Trophoblast cell (in vitro differentiated cells and primary cell): ENCODE measurements around the gene MTR.

Experiments used
- DNase-seq, 2 donors: peaks; one replicate each; pipeline ENCODE4 v3.0.0-alpha.2; 2016
- H2AFZ ChIP-seq: 2 replicates; pipeline ENCODE4 v1.6.1; 2013; ENCODE audit warnings: low read length, moderate library complexity, mild to moderate bottlenecking; ENCODE audit not compliant: insufficient read depth, poor library complexity
- H2AK5ac ChIP-seq: 2 replicates; pipeline ENCODE4 v1.6.1; 2013; ENCODE audit warnings: mild to moderate bottlenecking, low read length
- H2BK120ac ChIP-seq: 2 replicates; pipeline ENCODE4 v1.6.1; 2013; ENCODE audit warnings: low read length, mild to moderate bottlenecking, moderate library complexity; ENCODE audit not compliant: insufficient read depth, poor library complexity
- H2BK12ac ChIP-seq: 2 replicates; pipeline ENCODE4 v1.6.1; 2013; ENCODE audit warnings: mild to moderate bottlenecking, low read length, moderate library complexity
- H2BK5ac ChIP-seq: 2 replicates; pipeline ENCODE4 v1.6.1; 2013; ENCODE audit warnings: low read length, low read depth, moderate library complexity, mild to moderate bottlenecking; ENCODE audit not compliant: poor library complexity
- H3K14ac ChIP-seq: 2 replicates; pipeline ENCODE4 v1.6.1; 2013; ENCODE audit warnings: mild to moderate bottlenecking, low read length
- H3K18ac ChIP-seq: 2 replicates; pipeline ENCODE4 v1.6.1; 2013; ENCODE audit warnings: mild to moderate bottlenecking, low read length
- H3K23ac ChIP-seq: 2 replicates; pipeline ENCODE4 v1.6.1; 2013; ENCODE audit warnings: low read length
- H3K27ac ChIP-seq: 2 replicates; pipeline ENCODE4 v1.5.1; 2013; ENCODE audit warnings: low read depth, mild to moderate bottlenecking, inconsistent platforms, low read length, moderate library complexity
- H3K27me3 ChIP-seq: 2 replicates; pipeline ENCODE4 v1.6.1; 2013; ENCODE audit warnings: inconsistent platforms, mild to moderate bottlenecking, low read length, moderate library complexity; ENCODE audit not compliant: insufficient read depth
- H3K36me3 ChIP-seq, 2 experiments: 1 replicate in 1 of 2; 2 replicates in 1 of 2; pipeline ENCODE4 v1.6.1; 2013; ENCODE audit warnings: low read length in 2 of 2, mild to moderate bottlenecking in 2 of 2, moderate library complexity in 1 of 2; ENCODE audit not compliant: insufficient read depth in 2 of 2, control insufficient read depth in 1 of 2
- H3K4ac ChIP-seq: 2 replicates; pipeline ENCODE4 v1.6.1; 2013; ENCODE audit warnings: low read depth, mild to moderate bottlenecking, low read length, moderate library complexity
- H3K4me1 ChIP-seq, 2 experiments: 1 replicate in 1 of 2; 2 replicates in 1 of 2; pipeline ENCODE4 v1.6.1; 2013; ENCODE audit warnings: low read length in 2 of 2, mild to moderate bottlenecking in 2 of 2, moderate library complexity in 1 of 2; ENCODE audit not compliant: insufficient read depth in 2 of 2, control insufficient read depth in 1 of 2
- H3K4me2 ChIP-seq: 2 replicates; pipeline ENCODE4 v1.6.1; 2013; ENCODE audit warnings: inconsistent platforms, mild to moderate bottlenecking, low read length, moderate library complexity
- H3K4me3 ChIP-seq: 2 replicates; pipeline ENCODE4 v1.5.1; 2013; ENCODE audit warnings: mild to moderate bottlenecking, low read depth, low read length, inconsistent platforms
- H3K79me1 ChIP-seq: one replicate; pipeline ENCODE4 v1.6.1; 2013; ENCODE audit warnings: low read length
- H3K79me2 ChIP-seq: 2 replicates; pipeline ENCODE4 v1.6.1; 2013; ENCODE audit warnings: low read length, mild to moderate bottlenecking; ENCODE audit not compliant: control insufficient read depth, insufficient read depth, poor library complexity
- H3K9ac ChIP-seq: 2 replicates; pipeline ENCODE4 v1.6.1; 2013; ENCODE audit warnings: mild to moderate bottlenecking, low read length
- H3K9me3 ChIP-seq: 2 replicates; pipeline ENCODE4 v1.6.1; 2013; ENCODE audit warnings: low read depth, mild to moderate bottlenecking, control low read depth, inconsistent platforms, low read length; ENCODE audit not compliant: insufficient read depth
- H4K12ac ChIP-seq: 2 replicates; pipeline ENCODE4 v1.6.1; 2013; ENCODE audit warnings: low read depth, mild to moderate bottlenecking, low read length, moderate library complexity
- H4K8ac ChIP-seq: 2 replicates; pipeline ENCODE4 v1.6.1; 2013; ENCODE audit warnings: low read depth, mild to moderate bottlenecking, low read length, moderate library complexity
- H4K91ac ChIP-seq: one replicate; pipeline ENCODE4 v1.6.1; 2013; ENCODE audit warnings: low read depth, mild to moderate bottlenecking, low read length, moderate library complexity
- WGBS: extraction: QIAGEN DNeasy Blood & Tissue Kit; methylation state at CpG from one replicate; pipeline ENCODE4 v1.1.7; 2013; ENCODE audit warnings: missing lambda C conversion rate; ENCODE audit not compliant: insufficient read length, insufficient coverage; ENCODE audit errors: extremely low coverage; 5-methylcytosine and 5-hydroxymethylcytosine counted together

MTR gene

DNA sequence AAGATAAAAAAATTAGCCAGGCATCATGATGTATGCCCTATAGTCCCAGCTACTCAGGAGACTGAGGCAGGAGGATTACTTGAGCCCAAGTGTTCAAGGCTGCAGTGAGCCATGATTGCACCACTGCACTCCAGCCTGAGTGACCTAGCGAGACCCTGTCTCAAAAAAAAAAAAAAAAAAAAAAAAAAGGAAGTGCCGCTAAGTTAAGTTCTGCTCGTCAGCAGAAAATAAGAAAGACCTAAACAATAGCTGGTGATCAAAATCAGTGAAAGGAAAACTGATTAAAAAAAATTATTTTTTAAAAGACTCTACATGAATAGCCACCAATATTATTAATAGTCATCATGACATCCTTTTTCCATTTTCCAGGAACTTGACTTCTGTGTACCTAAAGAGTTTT lies 44.2 kb upstream of the MTR start:
- no peak overlapping the region for H3K23ac ChIP-seq
- no peak overlapping the region for H3K4ac ChIP-seq
- no peak overlapping the region for H3K9ac ChIP-seq
- no peak overlapping the region for H4K12ac ChIP-seq
- no peak overlapping the region for H2AK5ac ChIP-seq
- no peak overlapping the region for H2BK12ac ChIP-seq
- peaks cover 14% of the 10 kb centered on the region for H3K79me1 ChIP-seq
- H2BK5ac ChIP-seq, result no peak overlapping the region
- H3K4me3 ChIP-seq, result no peak overlapping the region
- H4K8ac ChIP-seq, result no peak overlapping the region
- H4K91ac ChIP-seq, result peak overlapping the region; percentile 31
- no peak overlapping the region for H2AFZ ChIP-seq
- H3K4me2 ChIP-seq, result no peak overlapping the region
- H3K36me3 ChIP-seq, result no peaks in the 10 kb centered on the region
- H2BK120ac ChIP-seq, result no peak overlapping the region
- H3K27ac ChIP-seq, result no peak overlapping the region
- H3K9me3 ChIP-seq, result no peaks in the 10 kb centered on the region
- H3K4me1 ChIP-seq, result peaks cover 16 to 21% of the 10 kb centered on the region in 2 experiments
- no peak overlapping the region for H3K14ac ChIP-seq
- WGBS, result no CpG with 5 or more reads among the region's 3 CpGs
- H3K18ac ChIP-seq, result no peak overlapping the region
- DNase-seq, result no peak
- H3K79me2 ChIP-seq, result peaks cover 2% of the 10 kb centered on the region
- no peaks in the 10 kb centered on the region for H3K27me3 ChIP-seq

DNA sequence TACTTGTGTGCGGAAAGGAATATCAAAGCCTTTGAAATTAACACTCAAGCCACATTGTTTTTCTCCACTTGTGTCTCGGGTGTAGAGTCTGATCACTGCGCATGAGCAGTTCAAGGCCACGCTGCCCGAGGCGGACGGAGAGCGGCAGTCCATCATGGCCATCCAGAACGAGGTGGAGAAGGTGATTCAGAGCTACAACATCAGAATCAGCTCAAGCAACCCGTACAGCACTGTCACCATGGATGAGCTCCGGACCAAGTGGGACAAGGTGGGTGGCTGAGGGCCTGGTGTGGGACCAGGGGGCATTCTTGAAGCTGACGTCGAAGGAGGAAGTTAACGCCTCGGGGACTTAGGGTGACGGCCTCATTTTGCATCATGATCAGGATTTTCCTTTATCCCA lies 43.7 kb upstream of the MTR start:
- H2AK5ac ChIP-seq, result no peak overlapping the region
- no peak for DNase-seq
- H3K23ac ChIP-seq, result no peak overlapping the region
- no peaks in the 10 kb centered on the region for H3K9me3 ChIP-seq
- H3K4ac ChIP-seq, result no peak overlapping the region
- peak overlapping the region; percentile 1 for H2BK120ac ChIP-seq
- H3K14ac ChIP-seq, result peak overlapping the region; percentile 16
- peak overlapping the region; percentile 11 for H4K91ac ChIP-seq
- H3K18ac ChIP-seq, result peak overlapping the region; percentile 16
- no peaks in the 10 kb centered on the region for H3K27me3 ChIP-seq
- WGBS, result no CpG with 5 or more reads among the region's 16 CpGs
- no peak overlapping the region for H4K8ac ChIP-seq
- H2AFZ ChIP-seq, result no peak overlapping the region
- H3K4me2 ChIP-seq, result no peak overlapping the region
- no peak overlapping the region for H3K4me3 ChIP-seq
- H4K12ac ChIP-seq, result no peak overlapping the region
- peaks cover 16 to 21% of the 10 kb centered on the region in 2 experiments for H3K4me1 ChIP-seq
- H3K27ac ChIP-seq, result no peak overlapping the region
- H3K79me2 ChIP-seq, result peaks cover 2% of the 10 kb centered on the region
- H3K79me1 ChIP-seq, result peaks cover 14% of the 10 kb centered on the region
- H3K36me3 ChIP-seq, result no peaks in the 10 kb centered on the region
- H3K9ac ChIP-seq, result no peak overlapping the region
- H2BK5ac ChIP-seq, result no peak overlapping the region
- peak overlapping the region; percentile 24 for H2BK12ac ChIP-seq

DNA sequence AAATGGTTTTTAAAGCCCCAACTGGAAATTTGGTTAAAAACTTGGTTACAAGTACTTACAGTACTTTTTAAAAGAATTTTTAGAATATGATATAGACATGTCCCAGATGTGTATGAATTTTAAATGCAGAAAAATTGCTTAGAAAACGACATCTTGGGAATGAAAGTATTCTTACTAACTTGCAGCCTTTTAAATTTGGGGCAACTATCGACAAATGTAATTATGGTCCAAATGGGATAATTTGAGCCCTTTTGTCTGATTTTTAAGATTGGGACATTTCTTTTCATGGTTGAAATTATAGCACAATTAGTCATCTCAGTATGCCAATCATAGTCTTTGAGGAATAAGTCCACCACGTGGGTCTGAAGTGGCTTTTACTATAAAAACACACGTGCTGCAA lies 43.2 kb upstream of the MTR start:
- no CpG with 5 or more reads among the region's 4 CpGs for WGBS
- Histone ChIP-seq H2BK5ac (no peak overlapping the region), H3K4me2 (no peak overlapping the region), H4K12ac (no peak overlapping the region), H2BK12ac (no peak overlapping the region), H3K23ac (no peak overlapping the region), H3K36me3 (no peaks in the 10 kb centered on the region), H2AFZ (no peak overlapping the region), H3K18ac (no peak overlapping the region), H3K27ac (no peak overlapping the region), H3K9ac (no peak overlapping the region), H3K27me3 (no peaks in the 10 kb centered on the region), H2AK5ac (no peak overlapping the region), H3K4me1 (peaks cover 16 to 21% of the 10 kb centered on the region in 2 experiments), H3K79me1 (peaks cover 14% of the 10 kb centered on the region), H3K4ac (no peak overlapping the region), H3K14ac (no peak overlapping the region), H3K9me3 (no peaks in the 10 kb centered on the region), H4K91ac (no peak overlapping the region), H4K8ac (no peak overlapping the region), H3K79me2 (peaks cover 2% of the 10 kb centered on the region), H3K4me3 (no peak overlapping the region), H2BK120ac (no peak overlapping the region)
- DNase-seq, result no peak

DNA sequence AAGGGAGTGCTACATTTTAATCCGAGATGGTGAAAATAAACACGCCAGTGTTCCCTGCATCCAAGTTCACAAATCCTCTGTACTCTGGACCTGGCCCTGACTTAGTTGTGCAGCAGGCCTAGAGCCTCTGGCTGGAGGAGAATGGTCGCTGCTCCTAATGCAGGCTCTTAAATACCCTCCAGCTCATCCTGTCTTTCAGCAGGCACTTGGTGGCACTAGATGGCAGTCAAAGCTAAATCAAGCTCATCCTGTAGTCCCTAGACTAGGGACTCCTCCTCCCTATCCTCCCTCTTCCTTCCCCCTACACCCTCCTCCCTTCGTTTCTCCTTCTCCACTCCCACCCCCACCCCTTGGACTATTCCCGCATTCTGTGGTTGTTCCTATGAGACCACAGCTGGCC lies 41.6 kb upstream of the MTR start:
- Histone ChIP-seq H3K18ac (peak overlapping the region; percentile 89), H2BK5ac (peak overlapping the region; percentile 89), H4K12ac (peak overlapping the region; percentile 6), H3K36me3 (no peaks in the 10 kb centered on the region), H3K14ac (peak overlapping the region; percentile 71), H4K91ac (peak overlapping the region; percentile 78), H2BK120ac (peak overlapping the region; percentile 81), H2AK5ac (peak overlapping the region; percentile 70), H3K79me1 (peaks cover 14% of the 10 kb centered on the region), H3K4me1 (peaks cover 16 to 21% of the 10 kb centered on the region in 2 experiments), H3K4me2 (peak overlapping the region; percentile 34), H2AFZ (peak overlapping the region; percentile 77), H3K4me3 (no peak overlapping the region), H3K23ac (no peak overlapping the region), H3K9ac (no peak overlapping the region), H3K9me3 (no peaks in the 10 kb centered on the region), H3K27ac (peak overlapping the region; percentile 88), H4K8ac (peak overlapping the region; percentile 56), H2BK12ac (peak overlapping the region; percentile 78), H3K27me3 (no peaks in the 10 kb centered on the region), H3K4ac (peak overlapping the region; percentile 57), H3K79me2 (peaks cover 2% of the 10 kb centered on the region)
- 83% methylated on average over 1 of the region's 5 CpGs for WGBS
- peak in 1 of 2 donors; percentile 18 for DNase-seq
